ENCODE data around the gene TENT4A.
A peak's percentile ranks its signal among the peaks of the same experiment; 100 is the strongest.

TENT4A gene

GRCh38 chr5:6733411-6734242 is 20.4 kb downstream of the TENT4A start:
- DNase-seq (ENCODE audit: low spot score), result no peak

DNA sequence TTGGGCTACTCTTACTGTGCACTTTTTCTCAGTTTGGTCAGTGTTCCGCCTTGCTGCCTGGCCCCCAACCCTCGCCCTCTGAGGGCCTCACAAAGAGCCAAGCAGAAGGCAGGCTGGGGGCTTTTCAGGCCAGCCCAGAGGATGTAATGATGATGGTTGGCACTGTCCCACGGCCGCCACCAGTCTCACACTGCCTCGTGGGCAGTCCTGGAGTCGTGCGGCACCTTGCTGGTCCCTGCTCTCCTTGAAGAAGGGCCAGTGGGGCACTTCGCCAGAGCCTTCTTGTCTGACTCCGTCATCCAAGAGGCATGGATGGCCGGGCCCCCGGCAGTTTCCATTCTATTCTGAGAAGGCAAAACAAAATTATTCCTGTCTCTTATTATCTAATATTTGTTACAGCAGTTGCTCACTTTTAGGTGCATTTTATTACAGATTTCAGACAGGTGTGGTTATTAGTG is 21.0 kb downstream of the TENT4A start:
- no peak for DNase-seq (ENCODE audit: low spot score)

- no peak for DNase-seq (ENCODE audit: low spot score)
These were observed 21.5 kb downstream of the TENT4A start for GRCh38 chr5:6734781-6735180.

DNA sequence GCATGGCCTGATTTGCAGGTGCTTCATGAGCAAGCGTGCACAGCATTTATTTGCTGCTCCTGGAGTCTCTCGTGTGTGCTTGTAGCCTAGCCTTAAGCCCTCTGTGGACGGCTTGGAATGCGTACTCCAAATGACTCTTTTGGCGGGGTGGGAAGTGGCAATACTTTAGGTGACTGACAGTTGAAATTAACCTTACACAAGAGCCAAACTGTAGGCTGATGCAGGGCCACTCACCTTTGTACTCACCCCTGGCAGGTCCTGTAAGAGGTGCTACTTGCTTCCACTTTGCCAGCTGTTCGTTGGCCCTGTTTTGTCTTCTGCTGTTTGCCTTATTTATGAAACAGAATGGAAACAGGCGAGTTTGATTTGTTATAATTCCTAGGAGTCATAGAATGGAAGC is 22.9 kb downstream of the TENT4A start:
- no peak for DNase-seq (ENCODE audit: low spot score)

GRCh38 chr5:6736524-6737042 is 23.4 kb downstream of the TENT4A start:
- no peak for DNase-seq (ENCODE audit: low spot score)

DNA sequence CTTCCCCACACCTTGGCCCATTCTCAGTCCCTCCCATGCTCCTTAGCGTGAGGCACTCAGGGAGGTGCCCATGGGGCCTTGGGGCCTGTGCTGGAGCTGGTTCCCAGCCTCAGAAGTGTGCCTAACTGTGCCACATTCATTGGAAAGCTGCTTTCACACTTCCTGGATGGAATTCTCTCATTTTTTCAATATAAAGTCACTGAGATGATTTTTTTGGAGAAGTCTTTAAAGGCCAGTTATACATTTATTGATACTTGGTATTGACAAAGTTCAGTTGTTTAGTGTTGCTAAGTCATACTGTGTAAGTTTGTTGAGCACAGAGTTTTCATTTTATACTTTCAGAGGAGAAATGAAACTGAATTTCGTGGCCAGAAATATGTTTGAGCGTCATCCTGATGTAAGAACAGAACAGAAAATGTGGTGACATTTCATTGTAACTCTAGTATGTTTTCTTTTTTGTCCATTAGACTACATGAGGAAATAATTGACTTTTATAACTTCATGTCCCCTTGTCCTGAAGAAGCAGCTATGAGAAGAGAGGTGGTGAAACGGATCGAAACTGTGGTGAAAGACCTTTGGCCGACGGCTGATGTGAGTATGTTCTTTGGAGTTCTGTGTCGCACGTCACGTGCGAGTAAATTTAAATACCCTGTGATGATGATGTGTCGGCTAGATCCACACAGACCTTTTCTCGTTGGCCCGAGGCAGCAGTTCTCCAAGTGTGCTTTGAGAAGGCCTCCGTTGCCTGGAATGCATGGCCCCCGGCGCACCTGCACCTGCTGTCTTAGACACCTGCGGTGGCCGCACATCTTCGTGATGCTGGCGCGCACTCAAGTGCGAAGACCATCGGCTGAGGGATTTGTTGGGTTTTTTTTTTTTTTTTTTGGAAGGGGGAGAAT is 24.1 kb downstream of the TENT4A start:
- no peak for DNase-seq (ENCODE audit: low spot score)

GRCh38 chr5:6739603-6740002 is 26.4 kb downstream of the TENT4A start:
- no peak for DNase-seq (ENCODE audit: low spot score)

- DNase-seq (ENCODE audit: low spot score), result no peak
These were observed 27.4 kb downstream of the TENT4A start for GRCh38 chr5:6740586-6741150.

DNA sequence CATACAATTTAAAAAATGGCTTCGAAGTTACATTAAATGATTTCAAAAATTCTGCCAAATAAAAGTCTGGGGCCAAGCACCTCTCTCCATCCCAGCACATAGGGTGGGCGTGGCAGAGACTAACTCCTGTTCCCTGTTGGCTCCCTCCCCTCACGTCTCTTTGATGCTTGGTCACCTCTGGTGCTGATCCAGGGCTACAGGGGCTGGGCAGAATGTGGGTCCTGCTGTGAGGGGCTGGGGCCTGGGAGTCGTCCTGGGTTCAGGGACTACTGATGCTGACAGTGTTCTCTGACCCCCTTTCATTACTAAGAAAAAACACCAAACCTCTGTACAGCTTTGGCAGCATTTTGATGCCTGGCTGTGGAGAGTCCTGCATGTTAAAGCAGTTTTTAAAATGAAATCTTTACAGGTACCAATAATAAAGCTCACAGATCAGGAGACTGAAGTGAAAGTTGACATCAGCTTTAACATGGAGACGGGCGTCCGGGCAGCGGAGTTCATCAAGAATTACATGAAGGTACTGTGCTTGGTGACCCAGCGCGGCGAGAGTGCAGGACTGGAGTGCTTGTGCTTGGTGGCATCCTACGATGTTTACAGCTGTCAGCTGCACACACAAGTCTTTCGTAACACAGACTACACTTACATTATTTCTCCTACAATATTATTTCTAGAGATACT is 29.0 kb downstream of the TENT4A start:
- DNase-seq (ENCODE audit: low spot score), result no peak

GRCh38 chr5:6743161-6743560 is 29.9 kb downstream of the TENT4A start:
- no peak for DNase-seq (ENCODE audit: low spot score)

- no peak for DNase-seq (ENCODE audit: low spot score)
These were observed 31.8 kb downstream of the TENT4A start for GRCh38 chr5:6744841-6745705.

GRCh38 chr5:6745706-6746222 is 32.5 kb downstream of the TENT4A start:
- peak; percentile 42 for DNase-seq (ENCODE audit: low spot score)

GRCh38 chr5:6746244-6746643 is 33.0 kb downstream of the TENT4A start:
- no peak for DNase-seq (ENCODE audit: low spot score)

- no peak for DNase-seq (ENCODE audit: low spot score)
These were observed 33.9 kb downstream of the TENT4A start for GRCh38 chr5:6747103-6747502.

DNA sequence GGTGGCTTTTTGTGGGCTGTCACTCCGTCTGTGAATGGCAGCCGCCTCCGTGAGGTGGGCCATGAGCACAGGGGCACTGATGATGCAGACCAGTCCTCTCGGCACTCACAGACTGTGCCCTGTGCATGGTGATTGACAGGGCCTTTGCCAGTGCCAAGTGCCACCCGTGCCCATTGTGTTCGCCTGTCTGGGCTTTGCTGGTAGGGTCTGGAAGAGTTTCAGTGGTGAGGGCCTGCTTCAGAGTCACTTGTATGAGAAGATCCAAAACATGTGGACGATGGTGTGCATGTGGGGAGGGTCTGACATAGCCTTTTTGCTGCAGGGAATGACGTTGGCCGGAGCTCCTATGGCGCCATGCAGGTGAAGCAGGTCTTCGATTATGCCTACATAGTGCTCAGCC is 34.9 kb downstream of the TENT4A start:
- DNase-seq (ENCODE audit: low spot score), result no peak

- DNase-seq (ENCODE audit: low spot score), result no peak
These were observed 35.9 kb downstream of the TENT4A start for GRCh38 chr5:6749026-6749716.

DNA sequence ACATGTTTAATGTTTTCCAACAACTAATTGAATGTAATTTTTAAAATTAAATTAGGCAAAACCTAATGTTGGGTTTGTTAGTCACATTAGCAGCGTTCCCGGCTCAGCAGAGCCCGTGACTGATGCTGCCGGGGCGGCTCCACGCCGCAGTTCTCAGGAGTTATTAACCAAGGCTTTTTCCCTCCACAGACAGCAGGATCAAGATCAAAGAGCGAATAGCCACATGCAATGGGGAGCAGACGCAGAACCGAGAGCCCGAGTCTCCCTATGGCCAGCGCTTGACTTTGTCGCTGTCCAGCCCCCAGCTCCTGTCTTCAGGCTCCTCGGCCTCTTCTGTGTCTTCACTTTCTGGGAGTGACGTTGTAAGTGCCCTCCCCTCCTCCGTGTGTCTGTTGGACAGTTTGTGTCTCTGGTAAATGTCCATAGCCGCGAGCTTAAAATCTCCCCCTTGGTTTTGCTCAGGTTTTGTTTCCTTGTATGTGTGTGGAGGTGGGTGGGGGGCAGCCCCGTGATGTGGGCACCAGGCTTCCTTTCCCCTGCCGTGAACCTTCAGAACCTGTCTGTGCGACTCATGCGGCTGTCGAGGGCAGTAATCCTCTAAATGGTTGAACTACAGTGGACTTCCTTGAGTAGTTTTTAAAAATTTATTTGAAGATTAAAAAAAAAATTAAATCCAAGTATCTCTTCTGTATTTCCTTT is 37.1 kb downstream of the TENT4A start:
- no peak for DNase-seq (ENCODE audit: low spot score)

DNA sequence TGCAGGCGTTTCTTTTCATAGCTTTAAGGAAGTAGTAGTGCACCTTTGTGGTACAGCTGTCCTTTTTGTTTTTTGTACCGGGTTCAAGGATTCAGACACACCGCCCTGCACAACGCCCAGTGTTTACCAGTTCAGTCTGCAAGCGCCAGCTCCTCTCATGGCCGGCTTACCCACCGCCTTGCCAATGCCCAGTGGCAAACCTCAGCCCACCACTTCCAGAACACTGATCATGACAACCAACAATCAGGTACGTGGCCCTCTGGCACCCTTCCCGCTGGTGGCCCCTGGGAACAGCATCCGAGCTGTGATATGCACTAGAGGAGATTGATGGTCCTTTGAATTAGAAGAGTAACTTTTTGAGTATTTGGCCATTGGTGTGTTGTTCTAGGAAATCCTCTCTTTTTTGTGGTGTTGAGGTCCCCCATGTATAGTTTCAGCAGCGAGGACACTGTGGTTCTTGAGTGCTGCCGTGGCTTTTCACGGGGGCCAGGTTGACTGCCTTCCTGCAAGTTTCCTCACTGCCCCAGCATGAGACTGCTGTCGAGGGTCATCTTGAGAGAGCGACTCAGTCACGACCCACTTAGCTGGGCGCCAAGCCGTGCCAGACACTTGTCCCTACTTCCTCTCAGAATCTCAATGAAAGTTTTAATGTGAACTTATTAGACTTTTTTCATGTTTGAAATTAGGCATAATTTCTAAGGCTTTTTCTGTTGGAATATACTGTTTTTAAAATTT is 37.9 kb downstream of the TENT4A start:
- DNase-seq (ENCODE audit: low spot score), result no peak

- no peak for DNase-seq (ENCODE audit: low spot score)
These were observed 39.0 kb downstream of the TENT4A start for GRCh38 chr5:6752236-6752635.
